Esophagus muscularis mucosa (tissue), 4 donors: Measurements from ENCODE around the gene PHYHIPL. TPM values are rescaled to one million over a fixed set of nuclear protein-coding genes. Genes with fewer than 3 reads are reported as not detected.

Experiments used
- DNase-seq: peaks from one replicate; pipeline ENCODE4 v3.0.0-alpha.2; 2017; ENCODE audit errors: extremely low spot score
- H3K27ac ChIP-seq, 4 donors: fragments of 200-600 bp; sonication (generic); replicated peaks in 1 of 4; 1 replicate in 3 of 4; 2 replicates in 1 of 4; pipeline ENCODE4 v1.5.1; 2016 to 2019; ENCODE audit warnings: mild to moderate bottlenecking in 1 of 4
- H3K27me3 ChIP-seq, 4 donors: fragments of 200-600 bp; sonication (generic); one replicate each; pipeline versions ENCODE4 v1.5.1 to v1.6.0; 2016 to 2019
- H3K36me3 ChIP-seq, 4 donors: fragments of 200-600 bp; sonication (generic); one replicate each; pipeline ENCODE4 v1.5.1; 2016 to 2019
- H3K4me1 ChIP-seq, 4 donors: fragments of 200-600 bp; sonication (generic); one replicate each; pipeline ENCODE4 v1.5.1; 2016 to 2019
- H3K4me3 ChIP-seq, 4 donors: fragments of 200-600 bp; sonication (generic); 1 replicate in 2 of 4; 2 replicates in 2 of 4; pipeline ENCODE4 v1.5.1; 2016 to 2019; ENCODE audit warnings: mild to moderate bottlenecking in 4 of 4, moderate library complexity in 1 of 4
- H3K9me3 ChIP-seq, 4 donors: fragments of 200-600 bp; sonication (generic); 1 replicate in 3 of 4; 2 replicates in 1 of 4; pipeline ENCODE4 v1.5.1; 2016 to 2019
- CTCF ChIP-seq, 3 experiments: fragments of 200-600 bp in 2 of 3; fragments of 450-650 bp in 1 of 3; sonication (generic) in 2 of 3; IDR thresholded peaks; one replicate each; pipeline ENCODE4 v1.5.1; 2017 to 2019; ENCODE audit warnings: antibody characterized with exemption in 3 of 3, mild to moderate bottlenecking in 2 of 3, moderate library complexity in 1 of 3
- EP300 ChIP-seq: sonication (generic); formaldehyde crosslinking; IDR thresholded peaks from one replicate; pipeline ENCODE4 v1.6.1; 2017; ENCODE audit warnings: antibody characterized with exemption
- POLR2A ChIP-seq: fragments of 450-650 bp; IDR thresholded peaks from one replicate; pipeline ENCODE4 v1.6.1; 2017; ENCODE audit warnings: antibody characterized with exemption, moderate library complexity, mild to moderate bottlenecking, low read depth
- POLR2AphosphoS5 ChIP-seq, 2 donors: sonication (generic); formaldehyde crosslinking; IDR thresholded peaks; one replicate each; pipeline ENCODE4 v1.6.1; 2017; ENCODE audit warnings: antibody characterized with exemption in 2 of 2
- WGBS: methylation state at CpG from one replicate; pipeline ENCODE4 v1.1.5; 2018; 5-methylcytosine and 5-hydroxymethylcytosine counted together
- intact Hi-C: fragments of 100-400 bp; cut with DNase I; formaldehyde crosslinking; loops from one replicate; pipeline ENCODE4 v1.15.1; 2023
- total RNA-seq, 4 donors: library from RNA; depleted of rRNA; stranded (reverse); fragments of >200 nt; gene quantifications; one replicate each; pipeline versions ENCODE4 v1.1.0 to v1.2.1, GENCODE V29; 2016

Gene PHYHIPL
- total RNA-seq, 4 donors from 2014 or later, result 0.34 to 1.7 (median 0.76) TPM

DNA sequence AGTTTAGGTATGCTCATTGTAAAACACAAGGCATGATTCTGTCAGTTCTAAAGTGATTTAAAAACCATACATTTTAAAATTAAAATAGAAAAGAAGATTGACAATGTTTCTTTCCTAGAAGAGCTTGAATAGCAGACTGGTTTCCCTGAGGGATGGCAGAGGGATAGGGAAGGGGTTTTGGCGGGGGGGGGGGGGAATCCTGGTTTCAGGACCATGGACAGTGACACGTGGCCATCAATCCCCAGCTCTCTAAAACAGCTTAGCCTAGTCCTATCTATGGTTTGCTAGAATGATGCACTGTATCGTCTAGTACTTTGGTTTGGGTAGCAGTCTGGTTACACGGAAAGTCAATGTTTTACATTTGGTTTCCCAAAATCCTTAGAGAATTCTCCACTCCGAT, 88.7 kb downstream of the PHYHIPL start:
- WGBS, result 67% methylated on average over 5 of the region's 5 CpGs
- no peaks in the 10 kb centered on the region for H3K27me3 ChIP-seq

GRCh38 chr10:59266321-59266720, 89.9 kb downstream of the PHYHIPL start:
- Histone ChIP-seq H3K36me3 (peaks cover 17 to 63% (median 38%) of the 10 kb centered on the region in 4 donors), H3K4me1 (peaks cover 0 to 10% (median 2%) of the 10 kb centered on the region in 4 donors), H3K27ac (no peak overlapping the region), H3K9me3 (no peaks in the 10 kb centered on the region), H3K27me3 (no peaks in the 10 kb centered on the region), H3K4me3 (no peak overlapping the region)
- TF ChIP-seq POLR2AphosphoS5 (IDR thresholded peaks at IDR 0.05) (no peak), POLR2A (no peak)
- 49% methylated on average over 3 of the region's 3 CpGs for WGBS
- DNase-seq, result no peak
- intact Hi-C loops, result no loop called here

More for the DNA sequence above, 88.7 kb downstream of the PHYHIPL start:
- Histone ChIP-seq H3K27ac (no peak overlapping the region), H3K4me3 (no peak overlapping the region), H3K36me3 (peaks cover 17 to 63% (median 40%) of the 10 kb centered on the region in 4 donors), H3K4me1 (peaks cover 0 to 4% (median 2%) of the 10 kb centered on the region in 4 donors), H3K9me3 (no peaks in the 10 kb centered on the region)
- no peak for TF ChIP-seq POLR2A
- no peak for TF ChIP-seq POLR2AphosphoS5 (IDR thresholded peaks at IDR 0.05)
- no peak for TF ChIP-seq EP300
- TF ChIP-seq CTCF (IDR thresholded peaks at IDR 0.05), result no peak
- no peak for DNase-seq
- intact Hi-C loops, result no loop called here

- no peak for DNase-seq
- WGBS, result 95% methylated on average over 7 of the region's 7 CpGs
- no peak overlapping the region for H3K27ac ChIP-seq
- TF ChIP-seq CTCF (IDR thresholded peaks at IDR 0.05) (no peak), EP300 (no peak), POLR2A (no peak)
- intact Hi-C loops, result no loop called here
- peaks cover 0 to 18% (median 9%) of the 10 kb centered on the region in 4 donors for H3K4me1 ChIP-seq
- H3K9me3 ChIP-seq, result no peaks in the 10 kb centered on the region
- peaks cover 16 to 61% (median 34%) of the 10 kb centered on the region in 4 donors for H3K36me3 ChIP-seq
- no peaks in the 10 kb centered on the region for H3K27me3 ChIP-seq
- no peak overlapping the region for H3K4me3 ChIP-seq
Observed at GRCh38 chr10:59268460-59268859, 92.0 kb downstream of the PHYHIPL start.

GRCh38 chr10:59269651-59270050, 93.2 kb downstream of the PHYHIPL start:
- H3K36me3 ChIP-seq, result peaks cover 13 to 52% (median 32%) of the 10 kb centered on the region in 4 donors
- WGBS, result 92% methylated on average over 6 of the region's 6 CpGs
- no peaks in the 10 kb centered on the region for H3K27me3 ChIP-seq
- TF ChIP-seq EP300 (no peak), POLR2AphosphoS5 (IDR thresholded peaks at IDR 0.05) (no peak), CTCF (IDR thresholded peaks at IDR 0.05) (no peak), POLR2A (no peak)
- H3K27ac ChIP-seq, result no peak overlapping the region
- peaks cover 0 to 24% (median 16%) of the 10 kb centered on the region in 4 donors for H3K4me1 ChIP-seq
- H3K9me3 ChIP-seq, result no peaks in the 10 kb centered on the region
- DNase-seq, result no peak
- intact Hi-C loops, result no loop called here
- no peak overlapping the region for H3K4me3 ChIP-seq

- H3K27me3 ChIP-seq, result no peaks in the 10 kb centered on the region
- H3K36me3 ChIP-seq, result peaks cover 13 to 51% (median 33%) of the 10 kb centered on the region in 4 donors
- no peak overlapping the region for H3K4me3 ChIP-seq
- no peak for DNase-seq
- H3K9me3 ChIP-seq, result no peaks in the 10 kb centered on the region
- intact Hi-C loops, result no loop called here
- TF ChIP-seq POLR2A (no peak), POLR2AphosphoS5 (IDR thresholded peaks at IDR 0.05) (no peak), CTCF (IDR thresholded peaks at IDR 0.05) (no peak), EP300 (no peak)
- no peak overlapping the region for H3K27ac ChIP-seq
- H3K4me1 ChIP-seq, result peaks cover 0 to 24% (median 16%) of the 10 kb centered on the region in 4 donors
- 92% methylated on average over 3 of the region's 3 CpGs for WGBS
Observed at GRCh38 chr10:59270492-59270891, 94.0 kb downstream of the PHYHIPL start.
